K562 (cell line): ENCODE measurements around the gene ASPA. TPM values are rescaled to one million over a fixed set of nuclear protein-coding genes. Genes with fewer than 3 reads are reported as not detected.

Source experiments
- ATAC-seq: fragments of 200-7000 bp; cut with Tn5 transposase; 3 replicates; pipeline ENCODE4 v1.9.1; 2020; ENCODE audit warnings: moderate library complexity
- BruUV-seq: library from RNA; stranded (reverse); fragments of 400-500 nt; replicated peaks from 2 replicates; lab custom pipeline; 2021; lab: Mats Ljungman, UMichigan
- CTCF ChIA-PET: fragments of 300-600 bp; formaldehyde crosslinking; extraction: SDS; loops from one replicate; lab custom pipeline; 2021; ENCODE audit warnings: low intra/inter-chr PET ratio; lab: Yijun Ruan, JAX
- POLR2A ChIA-PET: fragments of 300-600, 350-650 bp; sonication (Branson Sonifier 250); formaldehyde crosslinking; extraction: SDS; loops from one replicate; lab custom pipeline; 2021; ENCODE audit warnings: antibody characterized with exemption, inconsistent platforms; lab: Yijun Ruan, JAX
- DNase-seq, 4 experiments: peaks; one replicate each; pipeline versions ENCODE4 v3.0.0 to v3.0.0-alpha.2; 2011 to 2018; ENCODE audit warnings: low spot score in 3 of 4, mixed read lengths in 3 of 4; ENCODE audit errors: extremely low read depth in 1 of 4
- FAIRE-seq: peaks from 2 replicates; lab custom pipeline; 2011; peaks lifted over from hg19 to GRCh38; lab: Jason Lieb, UNC
- H2AFZ ChIP-seq: 2 replicates; pipeline ENCODE4 v1.6.0; 2011; ENCODE audit warnings: low read depth, low read length, control low read depth, inconsistent platforms
- H3K27ac ChIP-seq: fragments of 200-600 bp; 3 replicates; pipeline ENCODE4 v1.8.0; 2011; ENCODE audit warnings: low read depth, mild to moderate bottlenecking, control low read depth, inconsistent platforms, low read length, moderate library complexity, mixed read lengths; ENCODE audit errors: extremely low read depth
- H3K27me3 ChIP-seq, 2 experiments: fragments of 300-600 bp in 1 of 2; 2 replicates in 1 of 2; 3 replicates in 1 of 2; pipeline versions ENCODE4 v1.6.0 to v1.8.0; 2011; ENCODE audit warnings: inconsistent platforms in 2 of 2, low read length in 2 of 2, mild to moderate bottlenecking in 1 of 2, mixed read lengths in 1 of 2, moderate library complexity in 1 of 2; ENCODE audit not compliant: control insufficient read depth in 2 of 2, insufficient read depth in 2 of 2
- H3K36me3 ChIP-seq: fragments of 300-600 bp; 3 replicates; pipeline ENCODE4 v1.8.0; 2011; ENCODE audit warnings: mild to moderate bottlenecking, low read length, inconsistent platforms; ENCODE audit not compliant: control insufficient read depth, insufficient read depth
- H3K4me1 ChIP-seq, 2 experiments: fragments of 200-600 bp in 1 of 2; replicated peaks in 1 of 2; 2 replicates in 1 of 2; 3 replicates in 1 of 2; pipeline versions ENCODE4 v1.5.1 to v1.8.0; 2011; ENCODE audit warnings: inconsistent platforms in 2 of 2, low read length in 2 of 2, mild to moderate bottlenecking in 1 of 2, mixed read lengths in 1 of 2, moderate library complexity in 1 of 2; ENCODE audit not compliant: control insufficient read depth in 2 of 2, insufficient read depth in 2 of 2
- H3K4me2 ChIP-seq: 2 replicates; pipeline ENCODE4 v1.6.1; 2011; ENCODE audit warnings: low read length, control low read depth, inconsistent platforms, mixed read lengths; ENCODE audit not compliant: insufficient read depth
- H3K4me3 ChIP-seq: fragments of 200-600 bp; sonication (generic), shearing (Covaris generic); 2 replicates; pipeline ENCODE4 v1.5.1; 2016; ENCODE audit warnings: control low read depth, inconsistent platforms
- H3K79me2 ChIP-seq: fragments of 200-600 bp; 3 replicates; pipeline ENCODE4 v1.8.0; 2011; ENCODE audit warnings: low read length, inconsistent platforms; ENCODE audit not compliant: control insufficient read depth, insufficient read depth
- H3K9ac ChIP-seq, 2 experiments: 2 replicates each; pipeline versions ENCODE4 v1.6.0 to v1.6.1; 2011; ENCODE audit warnings: low read depth in 2 of 2, low read length in 2 of 2, control low read depth in 1 of 2, inconsistent platforms in 1 of 2, mild to moderate bottlenecking in 1 of 2, mixed read lengths in 1 of 2; ENCODE audit not compliant: insufficient read depth in 1 of 2
- H3K9me1 ChIP-seq: one replicate; pipeline ENCODE4 v1.6.0; 2011; ENCODE audit warnings: inconsistent platforms, mild to moderate bottlenecking, low read length, moderate library complexity; ENCODE audit not compliant: control insufficient read depth, insufficient read depth
- H3K9me3 ChIP-seq: replicated peaks from 2 replicates; pipeline ENCODE4 v1.5.1; 2011; ENCODE audit warnings: low read depth, low read length, inconsistent platforms; ENCODE audit not compliant: control insufficient read depth, insufficient read depth
- H4K20me1 ChIP-seq: replicated peaks from 2 replicates; pipeline ENCODE4 v1.6.1; 2011; ENCODE audit warnings: low read length, inconsistent platforms, mixed read lengths; ENCODE audit not compliant: control insufficient read depth, insufficient read depth
- CBX5 ChIP-seq: IDR thresholded peaks from 2 replicates; pipeline ENCODE4 v1.6.1; 2014; ENCODE audit warnings: low read depth, borderline replicate concordance
- DIDO1 ChIP-seq: fragments of 450-650 bp; IDR thresholded peaks from 2 replicates; pipeline ENCODE4 v1.6.1; 2016; ENCODE audit warnings: low read depth, missing biosample characterization, missing genetic modification characterization
- ZNF134 ChIP-seq: fragments of 250-450 bp; sonication (Bioruptor Pico); conservative IDR thresholded peaks from 2 replicates; pipeline ENCODE4 v1.4.0; 2020
- WGBS: fragments of 100-300 bp; shearing (Covaris generic); methylation state at CpG from one replicate; pipeline ENCODE4 v1.1.6; 2016; ENCODE audit warnings: low coverage, mixed read lengths; ENCODE audit not compliant: insufficient coverage; ENCODE audit errors: missing lambda C conversion rate; 5-methylcytosine and 5-hydroxymethylcytosine counted together
- in situ Hi-C: fragments of 300-500 bp; cut with MboI; formaldehyde crosslinking; loops from 4 replicates; pipeline ENCODE4 v1.15.0; 2018; ENCODE audit warnings: inconsistent platforms, mixed read lengths
- intact Hi-C: fragments of 100-400 bp; cut with micrococcal nuclease; formaldehyde crosslinking; loops from 2 replicates; pipeline ENCODE4 v1.14.2; 2022
- polyA plus RNA-seq, 8 experiments: library from polyadenylated mRNA; depleted of rRNA in 4 of 8; stranded (reverse) in 5 of 8; unstranded in 3 of 8; fragments of >200 nt; fragmentation: Nextera tagmentation in 2 of 8; fragmentation: Illumina TruSeq in 1 of 8; extraction: Ambion mirVana in 2 of 8; extraction: Trizol in 1 of 8; gene quantifications; 2 replicates each; pipeline versions ENCODE4 v1.2.1 to v1.2.3, GENCODE V29; 2011 to 2014; ENCODE audit warnings: inconsistent platforms in 1 of 8, missing spikeins in 1 of 8
- total RNA-seq, 7 experiments: library from RNA; depleted of rRNA in 6 of 7; stranded (reverse); fragments of >200 nt in 6 of 7; fragmentation: Illumina TruSeq in 2 of 7; extraction: Trizol in 2 of 7; gene quantifications; 2 replicates each; pipeline versions ENCODE4 v1.2.1 to v1.2.3, GENCODE V29; 2011 to 2021; ENCODE audit warnings: low replicate concordance in 1 of 7
- TF ChIP-seq, protein P1 (sequence below): fragments of 250-450 bp; sonication (Bioruptor Pico); IDR thresholded peaks from 2 replicates; pipeline ENCODE4 v1.8.0; 2021; ENCODE audit warnings: moderate library complexity, mild to moderate bottlenecking, inconsistent platforms
- TF ChIP-seq, protein P2 (sequence below): sonication (generic); formaldehyde crosslinking; IDR thresholded peaks from 2 replicates; pipeline ENCODE4 v1.8.1; 2023; ENCODE audit warnings: mild to moderate bottlenecking, missing genetic modification reagents, moderate library complexity
- TF ChIP-seq, protein P3 (sequence below), 2 experiments: fragments of 450-650 bp; formaldehyde crosslinking in 1 of 2; IDR thresholded peaks; 2 replicates each; pipeline versions ENCODE4 v1.4.0 to v1.6.1; 2014 to 2020; ENCODE audit warnings: mild to moderate bottlenecking in 2 of 2, borderline replicate concordance in 1 of 2, low read depth in 1 of 2
- TF ChIP-seq, protein P4 (sequence below): fragments of 450-650 bp; conservative IDR thresholded peaks from 2 replicates; pipeline ENCODE4 v1.6.1; 2016; ENCODE audit warnings: missing genetic modification characterization, low read depth, mild to moderate bottlenecking, missing compliant biosample characterization, moderate library complexity
- TF ChIP-seq, protein P5 (sequence below): fragments of 450-650 bp; IDR thresholded peaks from one replicate; pipeline ENCODE4 v1.6.1; 2018; ENCODE audit warnings: mild to moderate bottlenecking, moderate library complexity; ENCODE audit not compliant: partially characterized antibody

ASPA gene
- total and polyA plus RNA-seq, 9 of the 15 experiments (the other 6 are each of a cell fraction or from before 2014, with no cell fraction given) = not detected

DNA sequence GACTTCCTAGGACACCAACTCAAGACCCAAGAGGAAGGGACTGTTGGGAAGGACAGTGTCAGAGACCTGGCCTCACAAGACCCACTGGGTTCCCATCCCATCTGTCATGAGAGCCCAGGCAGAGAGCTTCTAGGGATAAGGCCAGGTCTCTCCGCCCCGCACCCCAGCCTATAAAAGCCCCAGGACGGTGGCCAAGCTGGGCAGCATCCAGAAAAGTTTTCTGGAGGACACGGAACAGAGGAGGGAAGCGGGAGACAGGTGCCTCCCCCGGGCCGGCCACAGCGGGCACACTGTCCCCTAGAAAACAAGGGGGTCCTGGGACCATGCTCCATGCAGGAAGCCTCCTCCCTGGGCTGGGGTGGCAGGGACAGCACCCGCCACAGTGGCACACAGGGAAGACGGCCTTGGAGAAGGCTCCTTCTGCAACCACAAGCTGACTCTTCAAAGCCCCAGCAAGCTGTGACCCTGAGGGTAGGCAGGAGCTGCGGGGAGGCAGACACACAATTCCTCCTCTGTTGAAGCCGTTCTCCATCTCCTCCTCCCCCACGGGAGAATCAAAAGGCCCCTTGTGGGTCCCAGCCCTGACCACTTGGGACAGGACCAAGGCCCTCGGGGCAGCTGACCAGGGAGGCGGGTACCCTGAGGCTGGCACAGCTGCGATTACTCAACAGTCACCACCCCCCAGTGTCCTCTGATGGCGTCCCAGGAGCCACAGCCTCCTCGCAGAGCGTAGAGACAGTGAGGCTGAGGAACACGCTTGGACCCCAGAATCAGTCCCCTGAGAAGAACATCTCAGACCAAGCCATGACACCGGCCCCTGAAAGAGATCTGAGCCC, 55.7 kb downstream of the ASPA start:
- 1% methylated on average over 11 of the region's 21 CpGs for WGBS
- POLR2A ChIA-PET = no interaction called here
- in situ Hi-C loops = no loop called here
- Histone ChIP-seq H3K4me2 (no peak overlapping the region), H3K4me3 (no peak overlapping the region), H3K9me1 (no peaks in the 10 kb centered on the region), H3K27me3 (peaks cover 16 to 67% of the 10 kb centered on the region in 2 experiments; a peak in 4 of 5 replicates), H3K4me1 (peaks cover 0 to 8% of the 10 kb centered on the region in 2 experiments; a peak in 1 of 5 replicates), H3K9me3 (no peaks in the 10 kb centered on the region), H4K20me1 (no peaks in the 10 kb centered on the region), H3K9ac (no peak overlapping the region), H3K27ac (no peak overlapping the region), H3K36me3 (no peaks in the 10 kb centered on the region), H3K79me2 (no peaks in the 10 kb centered on the region), H2AFZ (no peak overlapping the region)
- no TSS peak for BruUV-seq
- ATAC-seq = no peak
- DNase-seq = no peak
- intact Hi-C loops = no loop called here
- FAIRE-seq = no peak
- CTCF ChIA-PET = no interaction called here
- TF ChIP-seq, protein P1, sequence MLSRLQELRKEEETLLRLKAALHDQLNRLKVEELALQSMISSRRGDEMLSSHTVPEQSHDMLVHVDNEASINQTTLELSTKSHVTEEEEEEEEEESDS (CRISPR knock-in tag) = no peak
- TF ChIP-seq, protein P2, sequence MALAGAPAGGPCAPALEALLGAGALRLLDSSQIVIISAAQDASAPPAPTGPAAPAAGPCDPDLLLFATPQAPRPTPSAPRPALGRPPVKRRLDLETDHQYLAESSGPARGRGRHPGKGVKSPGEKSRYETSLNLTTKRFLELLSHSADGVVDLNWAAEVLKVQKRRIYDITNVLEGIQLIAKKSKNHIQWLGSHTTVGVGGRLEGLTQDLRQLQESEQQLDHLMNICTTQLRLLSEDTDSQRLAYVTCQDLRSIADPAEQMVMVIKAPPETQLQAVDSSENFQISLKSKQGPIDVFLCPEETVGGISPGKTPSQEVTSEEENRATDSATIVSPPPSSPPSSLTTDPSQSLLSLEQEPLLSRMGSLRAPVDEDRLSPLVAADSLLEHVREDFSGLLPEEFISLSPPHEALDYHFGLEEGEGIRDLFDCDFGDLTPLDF = no peak
- TF ChIP-seq, protein P3, sequence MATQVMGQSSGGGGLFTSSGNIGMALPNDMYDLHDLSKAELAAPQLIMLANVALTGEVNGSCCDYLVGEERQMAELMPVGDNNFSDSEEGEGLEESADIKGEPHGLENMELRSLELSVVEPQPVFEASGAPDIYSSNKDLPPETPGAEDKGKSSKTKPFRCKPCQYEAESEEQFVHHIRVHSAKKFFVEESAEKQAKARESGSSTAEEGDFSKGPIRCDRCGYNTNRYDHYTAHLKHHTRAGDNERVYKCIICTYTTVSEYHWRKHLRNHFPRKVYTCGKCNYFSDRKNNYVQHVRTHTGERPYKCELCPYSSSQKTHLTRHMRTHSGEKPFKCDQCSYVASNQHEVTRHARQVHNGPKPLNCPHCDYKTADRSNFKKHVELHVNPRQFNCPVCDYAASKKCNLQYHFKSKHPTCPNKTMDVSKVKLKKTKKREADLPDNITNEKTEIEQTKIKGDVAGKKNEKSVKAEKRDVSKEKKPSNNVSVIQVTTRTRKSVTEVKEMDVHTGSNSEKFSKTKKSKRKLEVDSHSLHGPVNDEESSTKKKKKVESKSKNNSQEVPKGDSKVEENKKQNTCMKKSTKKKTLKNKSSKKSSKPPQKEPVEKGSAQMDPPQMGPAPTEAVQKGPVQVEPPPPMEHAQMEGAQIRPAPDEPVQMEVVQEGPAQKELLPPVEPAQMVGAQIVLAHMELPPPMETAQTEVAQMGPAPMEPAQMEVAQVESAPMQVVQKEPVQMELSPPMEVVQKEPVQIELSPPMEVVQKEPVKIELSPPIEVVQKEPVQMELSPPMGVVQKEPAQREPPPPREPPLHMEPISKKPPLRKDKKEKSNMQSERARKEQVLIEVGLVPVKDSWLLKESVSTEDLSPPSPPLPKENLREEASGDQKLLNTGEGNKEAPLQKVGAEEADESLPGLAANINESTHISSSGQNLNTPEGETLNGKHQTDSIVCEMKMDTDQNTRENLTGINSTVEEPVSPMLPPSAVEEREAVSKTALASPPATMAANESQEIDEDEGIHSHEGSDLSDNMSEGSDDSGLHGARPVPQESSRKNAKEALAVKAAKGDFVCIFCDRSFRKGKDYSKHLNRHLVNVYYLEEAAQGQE (IDR thresholded peaks at IDR 0.05; ENCODE audit: borderline replicate concordance) = no peak
- TF ChIP-seq, protein P3 (CRISPR knock-in tag; IDR thresholded peaks at IDR 0.05; ENCODE audit: low read depth) = no peak
- TF ChIP-seq, protein P4, sequence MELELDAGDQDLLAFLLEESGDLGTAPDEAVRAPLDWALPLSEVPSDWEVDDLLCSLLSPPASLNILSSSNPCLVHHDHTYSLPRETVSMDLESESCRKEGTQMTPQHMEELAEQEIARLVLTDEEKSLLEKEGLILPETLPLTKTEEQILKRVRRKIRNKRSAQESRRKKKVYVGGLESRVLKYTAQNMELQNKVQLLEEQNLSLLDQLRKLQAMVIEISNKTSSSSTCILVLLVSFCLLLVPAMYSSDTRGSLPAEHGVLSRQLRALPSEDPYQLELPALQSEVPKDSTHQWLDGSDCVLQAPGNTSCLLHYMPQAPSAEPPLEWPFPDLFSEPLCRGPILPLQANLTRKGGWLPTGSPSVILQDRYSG (tag) = no peak
- TF ChIP-seq, protein P5, sequence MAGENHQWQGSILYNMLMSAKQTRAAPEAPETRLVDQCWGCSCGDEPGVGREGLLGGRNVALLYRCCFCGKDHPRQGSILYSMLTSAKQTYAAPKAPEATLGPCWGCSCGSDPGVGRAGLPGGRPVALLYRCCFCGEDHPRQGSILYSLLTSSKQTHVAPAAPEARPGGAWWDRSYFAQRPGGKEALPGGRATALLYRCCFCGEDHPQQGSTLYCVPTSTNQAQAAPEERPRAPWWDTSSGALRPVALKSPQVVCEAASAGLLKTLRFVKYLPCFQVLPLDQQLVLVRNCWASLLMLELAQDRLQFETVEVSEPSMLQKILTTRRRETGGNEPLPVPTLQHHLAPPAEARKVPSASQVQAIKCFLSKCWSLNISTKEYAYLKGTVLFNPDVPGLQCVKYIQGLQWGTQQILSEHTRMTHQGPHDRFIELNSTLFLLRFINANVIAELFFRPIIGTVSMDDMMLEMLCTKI = no peak
- TF ChIP-seq CBX5 (no peak), ZNF134 (CRISPR knock-in tag) (no peak), DIDO1 (tag) (no peak)
